Measurements from ENCODE around the gene CNTNAP4.

DNA sequence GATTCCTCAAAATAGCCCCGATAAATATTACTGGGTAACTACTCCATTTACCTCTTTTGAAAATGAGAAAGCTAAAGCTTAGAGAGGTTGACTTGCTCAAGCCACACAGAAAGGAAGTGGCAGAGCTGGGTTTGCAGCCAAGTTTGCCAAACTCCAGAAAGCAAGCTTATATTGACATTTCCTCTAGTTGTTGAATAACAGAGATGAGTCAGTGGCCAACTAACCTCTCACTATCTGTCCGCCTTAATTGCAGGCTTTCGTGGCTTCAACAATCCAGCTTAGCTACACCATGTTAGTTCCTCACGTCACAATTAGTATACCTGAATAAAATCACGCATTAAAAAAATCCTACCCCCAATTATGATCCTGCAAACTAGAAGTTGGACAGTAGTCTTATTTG lies 151.7 kb downstream of the CNTNAP4 start:
- TF ChIP-seq, protein P1, sequence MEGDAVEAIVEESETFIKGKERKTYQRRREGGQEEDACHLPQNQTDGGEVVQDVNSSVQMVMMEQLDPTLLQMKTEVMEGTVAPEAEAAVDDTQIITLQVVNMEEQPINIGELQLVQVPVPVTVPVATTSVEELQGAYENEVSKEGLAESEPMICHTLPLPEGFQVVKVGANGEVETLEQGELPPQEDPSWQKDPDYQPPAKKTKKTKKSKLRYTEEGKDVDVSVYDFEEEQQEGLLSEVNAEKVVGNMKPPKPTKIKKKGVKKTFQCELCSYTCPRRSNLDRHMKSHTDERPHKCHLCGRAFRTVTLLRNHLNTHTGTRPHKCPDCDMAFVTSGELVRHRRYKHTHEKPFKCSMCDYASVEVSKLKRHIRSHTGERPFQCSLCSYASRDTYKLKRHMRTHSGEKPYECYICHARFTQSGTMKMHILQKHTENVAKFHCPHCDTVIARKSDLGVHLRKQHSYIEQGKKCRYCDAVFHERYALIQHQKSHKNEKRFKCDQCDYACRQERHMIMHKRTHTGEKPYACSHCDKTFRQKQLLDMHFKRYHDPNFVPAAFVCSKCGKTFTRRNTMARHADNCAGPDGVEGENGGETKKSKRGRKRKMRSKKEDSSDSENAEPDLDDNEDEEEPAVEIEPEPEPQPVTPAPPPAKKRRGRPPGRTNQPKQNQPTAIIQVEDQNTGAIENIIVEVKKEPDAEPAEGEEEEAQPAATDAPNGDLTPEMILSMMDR (IDR thresholded peaks at IDR 0.05): no peak
- no peak for TF ChIP-seq POLR2A (IDR thresholded peaks at IDR 0.05)

All from body of pancreas (tissue), 4 donors.